Panc1 (cell line): ENCODE results near the gene DNER. TPM values are rescaled to one million over a fixed set of nuclear protein-coding genes. Genes with fewer than 3 reads are reported as not detected.

Source experiments
- ATAC-seq: fragments of 200-7000 bp; cut with Tn5 transposase; 2 replicates; pipeline ENCODE4 v1.9.1; 2020; ENCODE audit warnings: mild to moderate bottlenecking, moderate library complexity
- BruUV-seq: library from RNA; stranded (reverse); fragments of 400-500 nt; replicated peaks from 2 replicates; lab custom pipeline; 2021; lab: Mats Ljungman, UMichigan
- CTCF ChIA-PET: fragments of 300-600 bp; sonication (Branson Sonifier 250); formaldehyde crosslinking; loops from one replicate; lab custom pipeline; 2022; ENCODE audit warnings: antibody characterized with exemption; lab: Charles Lee
- POLR2A ChIA-PET: fragments of 300-600 bp; sonication (Branson Sonifier 250); formaldehyde crosslinking; loops from one replicate; lab custom pipeline; 2022; ENCODE audit warnings: antibody characterized with exemption; lab: Charles Lee
- DNase-seq: peaks from one replicate; pipeline ENCODE4 v3.0.0-alpha.2; 2010; ENCODE audit warnings: low read depth, low spot score
- H3K27ac ChIP-seq: 2 replicates; pipeline ENCODE4 v1.5.1; 2011; ENCODE audit warnings: mild to moderate bottlenecking, low read length, inconsistent platforms
- H3K27me3 ChIP-seq: fragments of 200-500 bp; sonication (Bioruptor generic); 2 replicates; pipeline ENCODE4 v1.6.0; 2014; ENCODE audit warnings: low read length, inconsistent platforms; ENCODE audit not compliant: control insufficient read depth, insufficient read depth
- H3K36me3 ChIP-seq: fragments of 200-500 bp; sonication (Bioruptor generic); 2 replicates; pipeline ENCODE4 v1.5.1; 2014; ENCODE audit warnings: inconsistent platforms, mild to moderate bottlenecking, low read length, moderate library complexity; ENCODE audit not compliant: control insufficient read depth, insufficient read depth
- H3K4me1 ChIP-seq: 2 replicates; pipeline ENCODE4 v1.5.1; 2011; ENCODE audit warnings: inconsistent platforms, mild to moderate bottlenecking, low read length, moderate library complexity; ENCODE audit not compliant: control insufficient read depth, insufficient read depth
- H3K4me3 ChIP-seq, 2 experiments: 2 replicates each; pipeline ENCODE4 v1.5.1; 2011 to 2012; ENCODE audit warnings: low read depth in 2 of 2, low read length in 2 of 2, mild to moderate bottlenecking in 2 of 2, inconsistent platforms in 1 of 2, moderate library complexity in 1 of 2
- H3K9me3 ChIP-seq: fragments of 200-500 bp; sonication (Bioruptor generic); 2 replicates; pipeline ENCODE4 v1.5.1; 2014; ENCODE audit warnings: low read depth, mild to moderate bottlenecking, inconsistent platforms, low read length, moderate library complexity; ENCODE audit not compliant: control insufficient read depth, insufficient read depth
- CTCF ChIP-seq: fragments of 450-650 bp; IDR thresholded peaks from 2 replicates; pipeline ENCODE4 v1.5.1; 2017; ENCODE audit warnings: mild to moderate bottlenecking
- POLR2AphosphoS5 ChIP-seq: IDR thresholded peaks from 2 replicates; pipeline ENCODE4 v1.6.1; 2012; ENCODE audit warnings: mild to moderate bottlenecking, low read depth, low read length, moderate library complexity
- REST ChIP-seq, 2 experiments: IDR thresholded peaks; 2 replicates each; pipeline ENCODE4 v1.6.1; 2011 to 2012; ENCODE audit warnings: low read depth in 2 of 2, control low read depth in 1 of 2, low read length in 1 of 2, mild to moderate bottlenecking in 1 of 2, moderate library complexity in 1 of 2; ENCODE audit not compliant: insufficient read depth in 1 of 2
- SIN3A ChIP-seq: IDR thresholded peaks from 2 replicates; pipeline ENCODE4 v1.6.1; 2012; ENCODE audit warnings: low read depth, mild to moderate bottlenecking, low read length, moderate library complexity, borderline replicate concordance; ENCODE audit not compliant: insufficient read depth
- TCF7L2 ChIP-seq: IDR thresholded peaks from 2 replicates; pipeline ENCODE4 v1.6.1; 2011; ENCODE audit warnings: mild to moderate bottlenecking, low read depth, low read length, inconsistent platforms
- in situ Hi-C: cut with HindIII; loops from 2 replicates; pipeline ENCODE4 v1.10.0; 2016; ENCODE audit warnings: low sequenced_read_pairs, low pct_unique_long_range_greater_than_20kb
- intact Hi-C: fragments of 100-400 bp; cut with micrococcal nuclease; formaldehyde crosslinking; loops from one replicate; pipeline ENCODE4 v1.10.0; 2022; ENCODE audit not compliant: unreplicated experiment
- total RNA-seq: library from RNA; stranded (reverse); gene quantifications from one replicate; pipeline ENCODE4 v1.2.1, GENCODE V29; 2021; ENCODE audit not compliant: unreplicated experiment

Gene DNER
- total RNA-seq, 1 experiment from 2014 or later = 0.31 TPM

GRCh38 chr2:229731916-229732315, 17.6 kb upstream of the DNER start:
- no peak for DNase-seq
- H3K27me3 ChIP-seq = no peaks in the 10 kb centered on the region
- in situ Hi-C loops = no loop called here
- no peak for ATAC-seq
- no TSS peak for BruUV-seq
- 0 out of 2 replicates have a peak, but pooled peaks cover under 1% of the 10 kb centered on the region for H3K9me3 ChIP-seq
- ChIA-PET CTCF (no interaction called here), POLR2A (no interaction called here)
- H3K36me3 ChIP-seq = no peaks in the 10 kb centered on the region
- H3K27ac ChIP-seq = no peak overlapping the region
- intact Hi-C loops = no loop called here
- TF ChIP-seq CTCF (no peak), SIN3A (no peak), POLR2AphosphoS5 (no peak), TCF7L2 (no peak), REST (IDR thresholded peaks at IDR 0.05; ENCODE audit: insufficient read depth in 1 of 2, low read depth in 2 of 2, low read length in 1 of 2) (no peak)
- no peaks in the 10 kb centered on the region for H3K4me1 ChIP-seq
- H3K4me3 ChIP-seq = no peak overlapping the region

- no peak overlapping the region for H3K4me3 ChIP-seq
- intact Hi-C loops = no loop called here
- CTCF ChIA-PET = no interaction called here
- in situ Hi-C loops = no loop called here
- no peak for DNase-seq
- no peaks in the 10 kb centered on the region for H3K9me3 ChIP-seq
- POLR2A ChIA-PET = no interaction called here
- H3K4me1 ChIP-seq = no peaks in the 10 kb centered on the region
- H3K27ac ChIP-seq = no peak overlapping the region
- H3K36me3 ChIP-seq = no peaks in the 10 kb centered on the region
- no peak for ATAC-seq
- TF ChIP-seq REST (IDR thresholded peaks at IDR 0.05; ENCODE audit: insufficient read depth in 1 of 2, low read depth in 2 of 2, low read length in 1 of 2) (no peak), TCF7L2 (no peak), SIN3A (no peak), POLR2AphosphoS5 (no peak), CTCF (no peak)
- no peaks in the 10 kb centered on the region for H3K27me3 ChIP-seq
- no TSS peak for BruUV-seq
These were observed 17.0 kb upstream of the DNER start for GRCh38 chr2:229731363-229731762.
